ENCODE results near the gene GSTA4.
A peak's percentile ranks its signal among the peaks of the same experiment; 100 is the strongest.

Gene GSTA4

GRCh38 chr6:52995089-52995912 is at the start of gene GSTA4:
Gene GSTA4, minus strand, starts transcription at chr6:52995284. Its CDS starts 1,041 bp downstream, at chr6:52994243.
- DNase-seq (ENCODE audit: low spot score): peak; percentile 97

GRCh38 chr6:53044572-53044971 is 49.5 kb upstream of the GSTA4 start:
- no peak for DNase-seq (ENCODE audit: low spot score)

- no peak for DNase-seq (ENCODE audit: low spot score)
Measured at GRCh38 chr6:53044071-53044470, 49.0 kb upstream of the GSTA4 start.

- no peak for DNase-seq (ENCODE audit: low spot score)
Measured at GRCh38 chr6:53043581-53043980, 48.5 kb upstream of the GSTA4 start.

GRCh38 chr6:53042112-53042511 is 47.0 kb upstream of the GSTA4 start:
- DNase-seq (ENCODE audit: low spot score): peak; percentile 39

GRCh38 chr6:53041356-53041755 is 46.3 kb upstream of the GSTA4 start:
- no peak for DNase-seq (ENCODE audit: low spot score)

GRCh38 chr6:53038596-53038995 is 43.5 kb upstream of the GSTA4 start:
- DNase-seq (ENCODE audit: low spot score): no peak

- DNase-seq (ENCODE audit: low spot score): no peak
Measured at GRCh38 chr6:53038141-53038540, 43.1 kb upstream of the GSTA4 start.

GRCh38 chr6:53035549-53036213 is 40.6 kb upstream of the GSTA4 start:
- no peak for DNase-seq (ENCODE audit: low spot score)

- no peak for DNase-seq (ENCODE audit: low spot score)
Measured at GRCh38 chr6:53033764-53034163, 38.7 kb upstream of the GSTA4 start.

- DNase-seq (ENCODE audit: low spot score): no peak
Measured at GRCh38 chr6:53032849-53033248, 37.8 kb upstream of the GSTA4 start.

- DNase-seq (ENCODE audit: low spot score): no peak
Measured at GRCh38 chr6:53031281-53031680, 36.2 kb upstream of the GSTA4 start.

GRCh38 chr6:53029761-53030160 is 34.7 kb upstream of the GSTA4 start:
- no peak for DNase-seq (ENCODE audit: low spot score)

- DNase-seq (ENCODE audit: low spot score): no peak
Measured at GRCh38 chr6:53029257-53029656, 34.2 kb upstream of the GSTA4 start.

GRCh38 chr6:53028467-53028866 is 33.4 kb upstream of the GSTA4 start:
- DNase-seq (ENCODE audit: low spot score): no peak

- no peak for DNase-seq (ENCODE audit: low spot score)
Measured at GRCh38 chr6:53027131-53027718, 32.1 kb upstream of the GSTA4 start.

GRCh38 chr6:53026526-53026925 is 31.4 kb upstream of the GSTA4 start:
- DNase-seq (ENCODE audit: low spot score): no peak

- no peak for DNase-seq (ENCODE audit: low spot score)
Measured at GRCh38 chr6:53023323-53023722, 28.2 kb upstream of the GSTA4 start.

GRCh38 chr6:53020005-53020744 is 25.1 kb upstream of the GSTA4 start:
- no peak for DNase-seq (ENCODE audit: low spot score)

- no peak for DNase-seq (ENCODE audit: low spot score)
Measured at GRCh38 chr6:53018446-53018845, 23.4 kb upstream of the GSTA4 start.

GRCh38 chr6:53015486-53015885 is 20.4 kb upstream of the GSTA4 start:
- no peak for DNase-seq (ENCODE audit: low spot score)

GRCh38 chr6:53014744-53015143 is 19.7 kb upstream of the GSTA4 start:
- no peak for DNase-seq (ENCODE audit: low spot score)
